HepG2 (cell line): Measurements from ENCODE around the gene LAPTM4A. TPM values are rescaled to one million over a fixed set of nuclear protein-coding genes. Genes with fewer than 3 reads are reported as not detected.
A peak's percentile ranks its signal among the peaks of the same experiment; 100 is the strongest.

Source experiments
- CHD2 ChIP-seq: IDR thresholded peaks from 2 replicates; pipeline ENCODE4 v1.6.1; 2011; ENCODE audit warnings: low read depth, low read length, improper control_type of control experiment
- EP300 ChIP-seq, 3 experiments: sonication (generic) in 1 of 3; formaldehyde crosslinking in 1 of 3; IDR thresholded peaks; 2 replicates each; pipeline versions ENCODE4 v1.5.1 to v1.6.1; 2011 to 2020; ENCODE audit warnings: low read depth in 2 of 3, low read length in 2 of 3, borderline replicate concordance in 1 of 3, improper control_type of control experiment in 1 of 3, mild to moderate bottlenecking in 1 of 3, missing genetic modification reagents in 1 of 3, moderate library complexity in 1 of 3
- FOSL2 ChIP-seq: sonication (generic); formaldehyde crosslinking; IDR thresholded peaks from 2 replicates; pipeline ENCODE4 v1.4.0; 2020; ENCODE audit warnings: missing genetic modification reagents
- GATAD1 ChIP-seq: IDR thresholded peaks from 2 replicates; pipeline ENCODE4 v1.6.1; 2016; ENCODE audit warnings: missing genetic modification reagents, missing compliant biosample characterization
- GTF2F1 ChIP-seq: fragments of 150-350 bp; IDR thresholded peaks from 2 replicates; pipeline ENCODE4 v1.6.1; 2014; ENCODE audit warnings: low read length
- HCFC1 ChIP-seq: fragments of 150-350 bp; IDR thresholded peaks from 2 replicates; pipeline ENCODE4 v1.6.1; 2014; ENCODE audit warnings: low read depth, low read length
- MAFF ChIP-seq: IDR thresholded peaks from 2 replicates; pipeline ENCODE4 v1.6.1; 2011; ENCODE audit warnings: low read depth, low read length, improper control_type of control experiment
- MAFG ChIP-seq: sonication (generic); formaldehyde crosslinking; IDR thresholded peaks from 2 replicates; pipeline ENCODE4 v1.5.1; 2020; ENCODE audit warnings: mild to moderate bottlenecking, missing genetic modification reagents
- PPARG ChIP-seq: conservative IDR thresholded peaks from 2 replicates; pipeline ENCODE4 v1.6.1; 2016; ENCODE audit warnings: missing biosample characterization, missing genetic modification reagents
- PRMT3 ChIP-seq: sonication (generic); formaldehyde crosslinking; IDR thresholded peaks from 2 replicates; pipeline ENCODE4 v1.8.1; 2022; ENCODE audit warnings: low read depth, mild to moderate bottlenecking, moderate library complexity, missing genetic modification reagents, borderline replicate concordance
- RCOR2 ChIP-seq: IDR thresholded peaks from 2 replicates; pipeline ENCODE4 v1.6.1; 2016; ENCODE audit warnings: missing biosample characterization, missing genetic modification reagents
- SAP130 ChIP-seq: IDR thresholded peaks from 2 replicates; pipeline ENCODE4 v1.6.1; 2016; ENCODE audit warnings: low read depth
- SETDB1 ChIP-seq: sonication (generic); formaldehyde crosslinking; IDR thresholded peaks from 2 replicates; pipeline ENCODE4 v1.5.1; 2020; ENCODE audit warnings: missing genetic modification reagents, mild to moderate bottlenecking, borderline replicate concordance
- SRSF9 ChIP-seq: fragments of 200-400 bp; formaldehyde crosslinking; IDR thresholded peaks from 2 replicates; pipeline ENCODE4 v1.6.1; 2018; ENCODE audit warnings: borderline replicate concordance, mild to moderate bottlenecking, low read depth, low read length; ENCODE audit not compliant: insufficient read depth, poor library complexity, severe bottlenecking
- TBX2 ChIP-seq: sonication (generic); formaldehyde crosslinking; IDR thresholded peaks from 2 replicates; pipeline ENCODE4 v1.5.0; 2020; ENCODE audit warnings: missing genetic modification reagents, mild to moderate bottlenecking, borderline replicate concordance
- TP53 ChIP-seq: sonication (generic); formaldehyde crosslinking; conservative IDR thresholded peaks from 2 replicates; pipeline ENCODE4 v1.4.0; 2020; ENCODE audit warnings: missing genetic modification reagents
- ZBTB42 ChIP-seq: sonication (generic); formaldehyde crosslinking; IDR thresholded peaks from 2 replicates; pipeline ENCODE4 v1.5.0; 2020; ENCODE audit warnings: mild to moderate bottlenecking, missing genetic modification reagents
- ZNF256 ChIP-seq: sonication (generic); formaldehyde crosslinking; conservative IDR thresholded peaks from 2 replicates; pipeline ENCODE4 v1.4.0; 2020; ENCODE audit warnings: missing genetic modification reagents
- ZNF30 ChIP-seq: sonication (generic); formaldehyde crosslinking; IDR thresholded peaks from 2 replicates; pipeline ENCODE4 v1.5.0; 2020; ENCODE audit warnings: mild to moderate bottlenecking, missing genetic modification reagents
- ZNF383 ChIP-seq: sonication (generic); formaldehyde crosslinking; IDR thresholded peaks from 2 replicates; pipeline ENCODE4 v1.4.0; 2020; ENCODE audit warnings: missing genetic modification reagents, mild to moderate bottlenecking, borderline replicate concordance
- ZNF703 ChIP-seq: sonication (generic); formaldehyde crosslinking; IDR thresholded peaks from 2 replicates; pipeline ENCODE4 v1.5.1; 2020; ENCODE audit warnings: missing genetic modification reagents, mild to moderate bottlenecking, moderate library complexity, borderline replicate concordance
- ZSCAN30 ChIP-seq: sonication (generic); formaldehyde crosslinking; IDR thresholded peaks from 2 replicates; pipeline ENCODE4 v1.5.0; 2020; ENCODE audit warnings: mild to moderate bottlenecking, missing genetic modification reagents
- polyA plus RNA-seq, 8 experiments: library from polyadenylated mRNA; depleted of rRNA in 3 of 8; stranded (reverse) in 7 of 8; unstranded in 1 of 8; fragments of >200 nt; fragmentation: Illumina TruSeq in 4 of 8; extraction: Trizol in 4 of 8; gene quantifications; 2 replicates each; pipeline versions ENCODE4 v1.2.1 to v1.2.3, GENCODE V29; 2011 to 2016; ENCODE audit warnings: low read depth in 4 of 8, missing spikeins in 1 of 8, mixed read lengths in 1 of 8; ENCODE audit not compliant: insufficient read depth in 1 of 8
- total RNA-seq, 5 experiments: library from RNA; depleted of rRNA; stranded (reverse); fragments of >200 nt; fragmentation: Illumina TruSeq; extraction: Trizol; gene quantifications; 2 replicates each; pipeline ENCODE4 v1.2.3, GENCODE V29; 2016; ENCODE audit warnings: low read depth in 1 of 5
- TF ChIP-seq, protein P1 (sequence below): sonication (generic); formaldehyde crosslinking; IDR thresholded peaks from 2 replicates; pipeline ENCODE4 v1.8.0; 2022; ENCODE audit warnings: mild to moderate bottlenecking, missing genetic modification reagents, borderline replicate concordance
- TF ChIP-seq, protein P2 (sequence below): IDR thresholded peaks from 2 replicates; pipeline ENCODE4 v1.6.1; 2016; ENCODE audit warnings: low read depth, borderline replicate concordance
- TF ChIP-seq, protein P3 (sequence below): sonication (generic); formaldehyde crosslinking; IDR thresholded peaks from 2 replicates; pipeline ENCODE4 v1.5.1; 2020; ENCODE audit warnings: mild to moderate bottlenecking, missing genetic modification reagents, borderline replicate concordance
- TF ChIP-seq, protein P4 (sequence below): sonication (generic); formaldehyde crosslinking; IDR thresholded peaks from 2 replicates; pipeline ENCODE4 v1.5.0; 2020; ENCODE audit warnings: mild to moderate bottlenecking, missing genetic modification reagents, moderate library complexity

LAPTM4A gene
- total and polyA plus RNA-seq, 2 of the 13 experiments (the other 11 are each of a cell fraction or from before 2014, with no cell fraction given): 116 to 558 TPM

DNA sequence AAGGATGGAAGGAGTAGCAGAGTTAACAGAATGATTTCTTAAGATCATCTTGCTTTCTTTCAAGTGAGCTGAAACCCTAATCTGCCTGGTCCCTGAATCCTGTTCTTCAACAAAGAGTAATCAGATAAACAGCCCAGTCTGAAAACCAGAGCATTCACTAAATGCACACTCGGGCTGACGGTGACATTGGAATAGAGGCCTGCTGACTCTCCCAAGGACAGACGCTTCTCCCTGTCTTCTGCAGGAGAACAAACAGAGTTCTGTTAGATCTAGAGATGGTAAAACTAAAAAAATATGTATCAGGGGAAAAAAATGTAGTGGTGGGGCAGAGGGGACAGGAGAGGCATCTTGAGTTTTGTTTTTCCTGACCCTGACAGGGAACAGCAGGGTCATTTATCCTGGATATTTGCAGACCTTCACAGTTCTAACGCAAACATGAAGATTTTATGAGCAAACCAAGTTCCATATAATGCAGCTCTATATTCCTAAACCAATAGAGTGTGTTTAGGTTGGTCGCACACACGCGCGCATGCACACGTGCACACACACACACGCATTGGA lies 46.3 kb downstream of the LAPTM4A start (continued):
- TF ChIP-seq, protein P1, sequence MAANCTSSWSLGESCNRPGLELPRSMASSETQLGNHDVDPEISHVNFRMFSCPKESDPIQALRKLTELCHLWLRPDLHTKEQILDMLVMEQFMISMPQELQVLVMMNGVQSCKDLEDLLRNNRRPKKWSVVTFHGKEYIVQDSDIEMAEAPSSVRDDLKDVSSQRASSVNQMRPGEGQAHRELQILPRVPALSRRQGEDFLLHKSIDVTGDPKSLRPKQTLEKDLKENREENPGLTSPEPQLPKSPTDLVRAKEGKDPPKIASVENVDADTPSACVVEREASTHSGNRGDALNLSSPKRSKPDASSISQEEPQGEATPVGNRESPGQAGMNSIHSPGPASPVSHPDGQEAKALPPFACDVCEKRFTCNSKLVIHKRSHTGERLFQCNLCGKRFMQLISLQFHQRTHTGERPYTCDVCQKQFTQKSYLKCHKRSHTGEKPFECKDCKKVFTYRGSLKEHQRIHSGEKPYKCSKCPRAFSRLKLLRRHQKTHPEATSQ (CRISPR knock-in tag): no peak
- TF ChIP-seq GATAD1 (CRISPR knock-in tag) (no peak), ZNF703 (CRISPR knock-in tag) (no peak), FOSL2 (peak; percentile 69), SETDB1 (CRISPR knock-in tag) (no peak), CHD2 (no peak), ZBTB42 (CRISPR knock-in tag) (no peak), PRMT3 (no peak), RCOR2 (CRISPR knock-in tag) (peak; percentile 73), ZNF30 (CRISPR knock-in tag) (no peak), SAP130 (CRISPR knock-in tag) (peak; percentile 71), MAFF (no peak), GTF2F1 (no peak), ZNF383 (CRISPR knock-in tag) (no peak), SRSF9 (no peak), ZSCAN30 (CRISPR knock-in tag) (peak; percentile 71; the same call in 1 of the 2 replicates), HCFC1 (no peak), ZNF256 (CRISPR knock-in tag) (no peak), TP53 (CRISPR knock-in tag) (no peak), TBX2 (peak; percentile 46; the same call in 1 of the 2 replicates), MAFG (CRISPR knock-in tag) (no peak), PPARG (CRISPR knock-in tag) (peak; percentile 76), EP300 (IDR thresholded peaks at IDR 0.05; ENCODE audit: low read depth in 2 of 2, low read length in 2 of 2) (peak in 1 of 2 experiments; percentile 72; a peak in 2 of 4 replicates), EP300 (CRISPR knock-in tag; IDR thresholded peaks at IDR 0.05; ENCODE audit: borderline replicate concordance) (peak; percentile 67)
- TF ChIP-seq, protein P2, sequence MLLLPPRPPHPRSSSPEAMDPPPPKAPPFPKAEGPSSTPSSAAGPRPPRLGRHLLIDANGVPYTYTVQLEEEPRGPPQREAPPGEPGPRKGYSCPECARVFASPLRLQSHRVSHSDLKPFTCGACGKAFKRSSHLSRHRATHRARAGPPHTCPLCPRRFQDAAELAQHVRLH (CRISPR knock-in tag): 0 out of 2 replicates have a peak, but pooled peaks have one; percentile 21
- TF ChIP-seq, protein P3, sequence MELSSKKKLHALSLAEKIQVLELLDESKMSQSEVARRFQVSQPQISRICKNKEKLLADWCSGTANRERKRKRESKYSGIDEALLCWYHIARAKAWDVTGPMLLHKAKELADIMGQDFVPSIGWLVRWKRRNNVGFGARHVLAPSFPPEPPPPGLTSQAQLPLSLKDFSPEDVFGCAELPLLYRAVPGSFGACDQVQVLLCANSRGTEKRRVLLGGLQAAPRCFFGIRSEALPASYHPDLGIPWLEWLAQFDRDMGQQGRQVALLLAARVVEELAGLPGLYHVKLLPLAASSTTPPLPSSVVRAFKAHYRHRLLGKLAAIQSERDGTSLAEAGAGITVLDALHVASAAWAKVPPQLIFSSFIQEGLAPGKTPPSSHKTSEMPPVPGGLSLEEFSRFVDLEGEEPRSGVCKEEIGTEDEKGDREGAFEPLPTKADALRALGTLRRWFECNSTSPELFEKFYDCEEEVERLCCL (CRISPR knock-in tag): no peak
- TF ChIP-seq, protein P4, sequence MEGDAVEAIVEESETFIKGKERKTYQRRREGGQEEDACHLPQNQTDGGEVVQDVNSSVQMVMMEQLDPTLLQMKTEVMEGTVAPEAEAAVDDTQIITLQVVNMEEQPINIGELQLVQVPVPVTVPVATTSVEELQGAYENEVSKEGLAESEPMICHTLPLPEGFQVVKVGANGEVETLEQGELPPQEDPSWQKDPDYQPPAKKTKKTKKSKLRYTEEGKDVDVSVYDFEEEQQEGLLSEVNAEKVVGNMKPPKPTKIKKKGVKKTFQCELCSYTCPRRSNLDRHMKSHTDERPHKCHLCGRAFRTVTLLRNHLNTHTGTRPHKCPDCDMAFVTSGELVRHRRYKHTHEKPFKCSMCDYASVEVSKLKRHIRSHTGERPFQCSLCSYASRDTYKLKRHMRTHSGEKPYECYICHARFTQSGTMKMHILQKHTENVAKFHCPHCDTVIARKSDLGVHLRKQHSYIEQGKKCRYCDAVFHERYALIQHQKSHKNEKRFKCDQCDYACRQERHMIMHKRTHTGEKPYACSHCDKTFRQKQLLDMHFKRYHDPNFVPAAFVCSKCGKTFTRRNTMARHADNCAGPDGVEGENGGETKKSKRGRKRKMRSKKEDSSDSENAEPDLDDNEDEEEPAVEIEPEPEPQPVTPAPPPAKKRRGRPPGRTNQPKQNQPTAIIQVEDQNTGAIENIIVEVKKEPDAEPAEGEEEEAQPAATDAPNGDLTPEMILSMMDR (CRISPR knock-in tag): no peak
